HG02852 (cell line): ENCODE measurements around the gene SHISA7.

Experiments
- ATAC-seq: cut with Tn5 transposase; IDR thresholded peaks from one replicate; pipeline ENCODE4 v1.9.1; 2021; ENCODE audit warnings: mild to moderate bottlenecking, moderate library complexity; ENCODE audit not compliant: unreplicated experiment

SHISA7 gene

DNA sequence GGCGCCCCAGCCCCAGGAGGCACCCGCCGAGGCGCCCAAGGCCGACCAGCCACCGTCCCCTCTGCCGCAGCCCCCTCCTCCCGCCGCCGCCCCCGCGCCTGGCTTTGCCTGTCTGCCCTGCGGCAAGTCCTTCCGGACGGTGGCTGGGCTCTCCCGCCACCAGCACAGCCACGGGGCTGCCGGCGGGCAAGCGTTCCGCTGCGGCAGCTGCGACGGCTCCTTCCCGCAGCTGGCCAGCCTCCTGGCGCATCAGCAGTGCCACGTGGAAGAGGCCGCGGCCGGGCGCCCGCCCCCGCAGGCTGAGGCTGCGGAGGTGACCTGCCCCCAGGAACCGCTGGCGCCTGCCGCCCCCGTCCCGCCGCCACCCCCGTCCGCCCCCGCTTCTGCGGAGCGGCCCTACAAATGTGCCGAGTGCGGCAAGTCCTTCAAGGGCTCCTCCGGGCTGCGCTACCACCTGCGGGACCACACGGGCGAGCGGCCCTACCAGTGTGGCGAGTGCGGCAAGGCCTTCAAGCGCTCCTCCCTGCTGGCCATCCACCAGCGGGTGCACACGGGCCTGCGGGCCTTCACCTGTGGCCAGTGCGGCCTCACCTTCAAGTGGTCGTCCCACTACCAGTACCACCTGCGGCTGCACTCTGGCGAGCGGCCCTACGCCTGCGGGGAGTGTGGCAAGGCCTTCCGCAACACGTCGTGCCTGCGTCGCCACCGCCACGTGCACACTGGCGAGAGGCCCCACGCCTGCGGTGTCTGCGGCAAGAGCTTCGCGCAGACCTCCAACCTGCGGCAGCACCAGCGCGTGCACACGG lies 39.3 kb upstream of the SHISA7 start:
- no peak for ATAC-seq

DNA sequence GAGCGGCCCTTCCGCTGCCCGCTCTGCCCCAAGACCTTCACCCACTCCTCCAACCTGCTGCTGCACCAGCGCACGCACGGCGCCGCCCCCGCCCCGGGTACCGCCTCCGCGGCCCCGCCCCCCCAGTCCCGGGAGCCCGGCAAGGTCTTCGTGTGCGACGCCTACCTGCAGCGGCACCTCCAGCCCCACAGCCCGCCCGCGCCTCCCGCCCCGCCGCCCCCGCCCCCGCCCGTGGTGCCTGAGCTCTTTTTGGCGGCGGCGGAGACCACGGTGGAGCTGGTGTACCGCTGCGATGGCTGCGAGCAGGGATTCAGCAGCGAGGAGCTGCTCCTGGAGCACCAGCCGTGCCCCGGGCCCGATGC lies 38.7 kb upstream of the SHISA7 start:
- ATAC-seq = no peak

DNA sequence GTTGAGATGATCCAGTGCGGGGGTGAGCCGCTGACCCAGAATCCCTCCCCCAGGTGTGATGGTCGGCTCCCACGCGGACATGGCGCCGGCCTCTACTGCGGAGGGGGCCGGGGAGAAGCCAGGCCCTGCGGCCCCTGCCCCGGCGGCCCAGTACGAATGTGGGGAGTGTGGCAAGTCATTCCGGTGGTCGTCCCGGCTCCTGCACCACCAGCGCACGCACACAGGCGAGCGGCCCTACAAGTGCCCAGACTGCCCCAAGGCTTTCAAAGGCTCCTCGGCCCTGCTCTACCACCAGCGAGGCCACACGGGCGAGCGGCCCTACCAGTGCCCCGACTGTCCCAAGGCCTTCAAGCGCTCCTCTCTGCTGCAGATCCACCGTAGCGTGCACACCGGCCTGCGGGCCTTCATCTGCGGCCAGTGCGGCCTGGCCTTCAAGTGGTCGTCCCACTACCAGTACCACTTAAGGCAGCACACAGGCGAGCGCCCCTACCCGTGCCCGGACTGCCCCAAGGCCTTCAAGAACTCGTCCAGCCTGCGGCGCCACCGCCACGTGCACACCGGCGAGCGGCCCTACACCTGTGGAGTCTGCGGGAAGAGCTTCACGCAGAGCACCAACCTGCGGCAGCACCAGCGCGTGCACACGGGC lies 38.2 kb upstream of the SHISA7 start:
- no peak for ATAC-seq

DNA sequence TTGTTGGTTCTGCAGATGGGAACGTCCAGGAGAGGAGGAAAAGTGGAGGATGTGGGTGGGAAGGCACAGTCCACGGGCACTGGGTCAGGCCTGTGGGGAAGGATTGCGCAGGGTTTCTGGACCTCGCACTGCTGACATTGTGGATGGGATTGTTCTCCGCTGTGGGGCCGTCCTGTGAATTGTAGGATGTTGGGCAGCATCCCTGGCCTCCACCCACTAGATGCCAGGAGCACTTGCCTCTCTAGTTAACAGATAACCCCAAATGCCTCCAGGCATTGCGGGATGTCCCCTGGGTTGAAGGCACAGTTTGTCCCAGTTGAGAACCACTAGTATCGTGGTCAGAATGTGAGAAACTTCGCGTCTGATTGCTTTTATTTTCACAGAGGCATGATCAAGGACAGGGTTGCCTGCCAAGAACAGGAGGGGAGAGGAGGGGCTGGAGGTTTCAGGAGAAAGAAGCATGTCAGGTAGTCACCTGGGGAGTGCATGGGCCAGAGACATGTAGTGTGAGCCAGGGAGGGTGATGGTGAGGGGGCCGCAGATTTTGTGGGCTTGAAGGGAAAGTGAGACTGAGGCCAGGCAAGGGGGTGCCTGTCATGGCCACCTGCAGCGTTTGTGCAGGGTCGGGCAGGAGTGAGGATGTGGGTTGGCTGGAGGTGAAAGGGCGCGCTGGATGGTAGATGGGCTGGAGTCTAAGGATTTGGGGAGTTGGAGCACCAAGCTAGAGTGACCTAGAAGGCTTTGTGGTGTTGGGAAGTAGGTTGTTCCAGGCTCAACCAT lies 36.5 kb upstream of the SHISA7 start:
- ATAC-seq = no peak

DNA sequence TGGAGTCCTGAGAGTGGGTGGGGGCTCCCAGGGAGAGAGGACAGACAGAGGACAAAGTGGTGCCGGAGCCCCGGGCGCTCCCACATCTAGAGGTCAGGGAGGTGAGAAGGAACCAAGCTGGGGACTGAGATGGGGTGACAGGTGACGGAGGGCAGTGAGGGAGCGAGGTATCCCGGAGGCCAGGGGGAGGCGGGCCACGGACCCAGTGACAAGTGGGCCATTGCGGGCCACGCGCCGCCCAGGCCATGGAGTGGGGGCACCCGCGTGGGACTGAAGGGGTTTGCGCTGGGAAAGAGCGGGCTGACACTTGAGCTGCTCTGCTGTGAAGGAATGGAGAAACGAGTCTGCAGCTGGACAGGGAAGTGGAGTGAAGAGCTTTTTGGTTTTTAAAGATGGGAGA lies 35.9 kb upstream of the SHISA7 start:
- no peak for ATAC-seq

DNA sequence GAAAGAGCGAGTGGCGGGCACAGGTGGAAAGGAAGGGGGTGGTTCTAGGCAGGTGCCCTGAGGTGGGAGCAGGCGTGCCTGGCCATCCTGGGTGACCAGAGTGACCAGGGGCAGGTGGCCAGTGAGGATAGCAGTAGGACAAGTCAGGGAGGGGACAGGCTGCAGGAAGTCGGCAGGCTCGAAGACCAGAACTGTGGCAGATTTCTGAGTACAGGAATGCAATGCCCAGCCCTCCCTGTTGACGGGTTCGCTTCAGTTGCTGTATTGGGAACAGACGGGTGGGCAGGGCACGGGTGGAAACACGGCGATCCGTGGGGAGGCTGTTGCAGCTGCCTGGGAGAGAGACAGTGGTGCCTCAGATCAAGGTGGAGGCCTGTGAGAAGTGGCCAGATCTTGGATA lies 35.3 kb upstream of the SHISA7 start:
- no peak for ATAC-seq

DNA sequence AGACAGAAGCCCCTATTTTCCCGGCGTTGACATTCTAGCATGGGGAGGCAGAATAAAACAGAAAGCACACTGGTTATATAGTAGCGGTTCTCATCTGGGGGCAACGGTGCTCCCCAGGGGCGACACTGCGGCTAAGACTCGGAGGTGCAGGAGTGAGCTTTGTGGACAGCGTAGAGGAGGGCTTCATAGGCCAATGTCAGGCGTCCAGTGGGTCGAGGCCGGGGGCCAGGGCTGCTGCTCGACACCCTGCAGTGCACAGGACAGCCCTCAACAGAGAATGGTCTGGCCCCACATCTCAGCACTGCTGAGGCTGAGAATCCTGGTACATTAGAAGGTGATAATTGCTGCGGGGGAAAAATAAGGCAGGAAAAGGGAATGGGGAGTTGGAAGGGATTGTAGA lies 34.8 kb upstream of the SHISA7 start:
- no peak for ATAC-seq

DNA sequence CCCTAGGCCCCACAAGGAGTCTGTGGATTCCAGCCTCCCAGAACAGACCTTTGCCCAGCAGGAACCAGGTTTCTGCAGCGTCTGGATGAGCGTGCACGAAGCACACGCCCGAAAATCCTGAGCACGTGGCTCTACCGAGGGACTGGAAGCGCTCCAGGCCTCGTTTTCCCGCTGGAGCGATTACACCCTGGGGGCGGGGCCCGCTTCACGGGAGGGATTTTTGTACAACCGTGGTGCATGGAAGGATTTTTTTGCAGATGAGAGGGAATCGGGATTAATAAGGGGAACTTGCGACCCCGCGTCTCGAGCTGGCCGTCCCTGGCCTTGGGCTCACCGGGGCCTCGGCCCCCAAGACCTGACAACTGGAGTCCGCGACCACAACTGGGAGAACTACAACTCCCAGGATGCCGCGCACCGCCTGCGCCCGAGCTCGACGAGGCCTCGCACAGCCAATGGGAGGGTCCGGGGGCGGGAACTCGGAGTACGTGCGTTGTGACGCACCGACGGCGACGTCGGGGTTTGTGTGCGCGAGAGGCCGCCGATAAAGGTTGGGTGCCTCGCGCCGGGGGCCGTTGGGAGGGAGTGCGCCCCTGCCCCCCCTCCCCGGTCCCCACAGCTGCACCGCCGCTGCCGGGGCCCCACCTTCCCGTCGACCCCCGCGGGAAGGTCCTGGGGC lies 33.1 kb upstream of the SHISA7 start, which contains the start of gene ZNF628:
Gene ZNF628 (plus strand): TSS at position 518 of the 676 bp plus-strand sequence. CDS start 3,294 bp downstream, outside the sequence.
- ATAC-seq = peak; percentile 86

DNA sequence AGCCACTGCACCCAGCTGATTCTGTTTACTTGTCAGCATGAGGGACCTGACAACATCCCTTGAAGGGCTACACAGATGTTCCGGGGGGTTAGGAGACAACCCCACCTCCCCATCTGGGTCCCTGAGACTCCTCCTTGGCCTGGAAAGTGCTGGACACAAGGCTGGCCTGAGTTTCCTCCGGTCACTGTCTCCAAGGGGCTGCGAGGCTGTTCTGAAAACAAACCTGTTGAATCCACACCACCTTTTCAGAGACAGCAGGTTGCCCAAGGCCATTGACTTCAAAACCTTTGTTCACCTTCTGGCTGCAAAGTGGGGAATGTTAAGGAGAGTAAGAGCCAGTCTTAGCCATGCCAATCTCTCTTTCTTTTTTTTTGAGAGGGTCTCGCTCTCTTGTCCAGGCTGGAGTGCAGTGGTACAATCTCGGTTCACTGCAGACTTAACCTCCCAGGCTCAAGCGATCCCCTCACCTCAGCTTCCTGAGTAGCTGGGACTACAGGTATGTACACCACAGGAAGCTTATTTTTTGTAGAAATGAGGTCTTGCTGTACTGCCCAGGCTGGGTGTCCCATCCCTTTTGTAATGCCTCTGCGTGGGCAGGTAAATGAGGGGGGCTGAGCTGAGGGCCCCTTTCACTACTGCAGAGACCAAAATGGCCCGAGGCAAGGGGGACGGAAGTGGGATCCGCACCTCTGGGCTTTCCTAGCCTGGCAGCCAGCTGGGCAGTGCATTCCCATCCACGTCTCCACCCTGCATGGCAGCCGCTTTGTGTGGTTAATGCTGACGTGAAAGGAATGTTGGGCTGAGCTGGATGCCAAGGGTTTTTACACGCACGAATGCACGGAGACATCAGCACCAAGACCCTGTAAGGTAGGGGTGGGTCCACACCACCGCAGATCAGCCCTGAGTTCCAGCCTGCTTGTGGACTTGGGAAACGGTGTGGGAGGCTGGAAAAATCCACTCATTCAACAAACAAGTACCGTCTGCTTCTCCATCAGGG lies 31.5 kb upstream of the SHISA7 start:
- no peak for ATAC-seq

DNA sequence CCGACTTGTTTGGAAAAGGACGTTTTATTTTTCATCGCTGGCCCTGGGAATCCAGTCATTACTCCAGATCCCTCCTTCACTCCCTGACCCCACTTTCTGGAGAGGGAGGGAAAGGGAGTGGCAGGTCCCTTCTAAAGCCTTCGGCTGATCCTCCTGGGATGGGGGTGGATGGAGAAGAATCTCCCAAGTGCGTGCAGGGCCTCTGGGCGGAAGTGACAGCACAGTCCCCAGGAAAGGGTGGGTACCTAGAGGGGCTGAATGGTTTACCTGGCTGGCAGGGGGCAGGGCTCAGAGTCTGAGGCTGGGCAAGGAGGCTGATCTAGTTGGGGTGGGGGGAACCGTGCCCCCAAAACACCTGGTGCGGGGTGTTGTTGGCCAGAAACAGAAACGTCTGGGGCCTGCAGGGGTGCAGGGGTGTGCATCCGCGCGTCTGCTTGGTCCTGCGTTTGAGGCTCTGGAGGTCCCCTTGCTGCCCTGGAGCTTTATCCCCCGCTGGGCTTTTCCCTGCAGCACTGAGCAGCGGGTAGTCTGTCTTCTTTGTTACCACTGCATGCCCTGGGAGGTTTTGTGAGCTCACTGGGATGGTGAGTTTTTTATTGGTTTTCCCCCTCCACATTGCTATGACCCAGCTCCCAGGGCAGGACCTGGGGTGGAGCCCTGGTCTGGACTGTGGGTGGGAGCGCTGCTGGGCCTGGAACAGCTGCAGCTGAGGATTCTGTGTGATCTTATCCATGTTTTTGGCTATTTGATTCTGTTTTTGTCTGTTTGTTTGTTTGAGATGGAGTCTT lies 30.3 kb upstream of the SHISA7 start:
- no peak for ATAC-seq

DNA sequence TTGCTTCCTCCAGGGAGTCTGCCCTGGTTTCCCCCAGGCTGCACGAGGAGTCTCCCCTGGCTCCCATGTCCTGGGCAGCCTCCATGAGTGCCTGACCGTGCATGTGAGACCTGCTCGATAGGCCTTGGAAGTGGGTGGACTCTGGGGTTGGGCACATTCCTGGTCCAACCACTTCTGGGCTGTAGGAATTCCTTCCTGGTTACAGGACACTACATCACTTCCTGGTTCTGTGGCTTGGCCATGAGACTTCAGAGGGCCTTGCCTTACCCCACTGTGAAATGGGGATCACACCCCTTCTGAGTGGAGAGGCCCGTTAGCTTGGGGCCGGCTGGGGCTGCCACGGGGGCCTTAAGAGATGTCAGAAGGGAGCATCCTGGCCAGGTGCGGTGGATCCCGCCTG lies 29.4 kb upstream of the SHISA7 start:
- ATAC-seq = no peak

DNA sequence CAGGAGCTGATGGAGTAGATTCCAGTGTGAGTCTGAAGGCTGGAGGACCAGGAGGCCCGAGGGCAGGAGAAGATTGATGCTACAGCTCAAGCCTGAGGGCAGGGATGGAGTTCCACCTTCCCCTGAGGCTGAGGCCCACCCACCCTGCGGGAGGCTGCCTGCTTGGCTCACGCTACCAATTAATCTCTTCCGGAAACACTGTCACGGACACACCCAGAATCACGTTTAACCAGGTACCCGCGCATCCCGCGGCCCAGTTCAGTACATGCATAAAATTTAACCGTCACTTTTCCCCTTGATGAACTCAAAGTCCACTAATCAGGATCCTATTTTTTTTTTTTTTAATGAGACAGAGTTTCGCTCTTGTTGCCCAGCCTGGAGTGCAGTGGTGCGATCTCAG lies 28.2 kb upstream of the SHISA7 start:
- no peak for ATAC-seq

DNA sequence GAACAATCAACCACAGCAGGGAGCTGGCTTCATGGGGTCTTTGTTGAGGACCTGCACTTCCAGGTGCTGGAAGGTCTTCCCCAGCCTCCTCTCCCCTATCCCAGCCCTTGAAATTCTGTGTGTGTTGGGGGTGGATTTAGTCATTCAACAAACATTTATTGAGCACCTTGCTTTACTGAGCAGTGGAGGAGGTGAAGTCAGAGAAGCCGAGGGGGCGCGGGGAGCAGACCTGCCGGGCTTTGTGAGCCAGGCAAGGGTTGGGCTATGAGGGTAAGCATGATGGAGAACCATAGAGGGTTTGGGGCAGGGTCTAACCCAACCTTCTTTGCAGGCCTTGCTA lies 24.9 kb upstream of the SHISA7 start:
- ATAC-seq = no peak

DNA sequence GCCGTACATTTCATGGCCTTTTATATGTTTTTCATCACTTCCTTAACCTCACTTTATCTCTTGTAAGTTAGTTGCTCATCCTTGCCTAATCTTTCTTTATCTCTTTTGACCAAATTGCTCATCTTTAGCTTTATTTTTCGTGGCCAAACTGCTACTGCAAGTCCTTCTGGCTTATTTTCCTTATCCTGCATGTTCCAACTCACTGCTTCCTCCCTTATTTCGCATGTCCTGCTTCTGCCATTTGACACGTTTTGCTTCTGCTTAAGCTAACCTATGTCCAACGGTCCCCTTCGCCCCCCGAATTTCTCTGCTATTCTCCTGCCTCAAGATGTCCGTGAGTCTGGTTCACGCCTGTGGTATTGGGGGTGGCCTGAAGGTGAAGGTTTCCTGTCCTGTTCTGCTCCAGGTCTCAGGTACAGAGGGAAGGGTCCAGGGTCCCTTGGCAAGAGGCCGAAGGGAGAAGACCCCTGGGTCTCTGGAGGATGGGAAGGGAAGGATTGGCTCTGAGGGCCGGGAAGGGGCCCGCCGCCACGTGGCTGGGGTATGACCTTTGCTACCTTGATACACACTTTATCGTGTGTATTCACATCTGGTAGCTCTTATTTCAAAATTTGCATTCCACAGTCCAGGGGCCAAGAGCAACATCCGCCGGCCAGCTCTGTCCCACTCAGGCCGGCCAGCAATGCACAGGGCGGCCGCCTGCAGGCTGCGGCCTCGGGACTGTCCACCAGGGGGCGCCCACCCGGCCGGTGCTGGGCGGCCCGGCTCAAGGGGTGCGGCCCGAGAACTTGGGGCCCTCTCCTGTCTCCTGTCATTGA lies 24.3 kb upstream of the SHISA7 start:
- ATAC-seq = no peak

DNA sequence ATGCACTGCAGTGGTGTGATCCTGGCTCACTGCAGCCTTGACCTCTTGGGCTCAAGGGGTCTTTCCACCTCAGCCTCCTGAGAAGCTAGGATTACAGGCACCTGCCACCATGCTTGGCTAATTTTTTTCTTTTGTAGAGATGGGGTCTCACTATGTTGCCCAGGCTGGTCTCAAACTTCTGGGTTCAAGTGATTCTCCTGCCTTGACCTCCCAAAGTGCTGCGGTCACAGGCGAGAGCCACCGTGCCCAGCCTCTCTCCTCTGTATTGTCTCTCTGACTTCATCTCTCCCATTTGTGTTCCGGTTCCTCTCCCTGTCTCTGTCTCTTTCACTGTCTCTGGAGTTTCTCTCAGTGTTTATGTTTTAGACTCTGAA lies 23.1 kb upstream of the SHISA7 start:
- no peak for ATAC-seq

DNA sequence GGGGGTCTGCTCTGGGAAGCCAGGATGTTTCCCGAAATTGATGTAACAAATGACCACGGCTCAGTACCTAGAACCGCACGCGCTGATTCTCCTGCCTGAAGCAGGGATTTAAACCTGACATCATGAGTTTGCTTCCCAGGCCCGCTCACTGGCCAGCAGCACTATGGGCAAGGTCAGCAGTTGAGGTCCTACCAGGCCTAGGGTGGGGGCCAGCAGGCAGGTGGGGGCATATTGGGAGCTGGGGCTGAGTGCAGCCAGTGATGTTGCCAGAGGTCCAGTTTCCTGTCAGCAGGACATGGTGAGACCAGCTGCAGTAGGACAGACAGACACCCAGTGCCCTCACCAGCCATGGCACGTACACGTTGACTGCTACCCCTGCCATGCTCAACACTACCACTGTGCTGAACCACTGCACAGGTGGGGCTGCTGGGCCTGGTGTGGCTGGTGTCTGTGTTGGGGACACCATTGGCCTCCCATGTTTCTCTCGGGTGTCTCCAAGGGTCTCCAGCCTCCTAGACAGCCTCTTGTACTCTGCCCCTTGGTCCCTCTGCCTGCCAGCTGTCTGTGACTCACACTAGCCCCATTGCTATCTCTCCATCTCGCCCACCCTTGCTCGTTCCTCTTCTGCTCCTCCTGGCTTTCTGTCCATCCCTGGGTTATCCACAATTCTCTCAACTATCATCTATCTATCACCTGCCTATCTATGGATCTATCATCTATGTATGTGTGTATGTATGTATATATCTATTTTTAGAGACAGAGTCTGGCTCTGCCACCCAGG lies 22.6 kb upstream of the SHISA7 start:
- ATAC-seq = no peak

DNA sequence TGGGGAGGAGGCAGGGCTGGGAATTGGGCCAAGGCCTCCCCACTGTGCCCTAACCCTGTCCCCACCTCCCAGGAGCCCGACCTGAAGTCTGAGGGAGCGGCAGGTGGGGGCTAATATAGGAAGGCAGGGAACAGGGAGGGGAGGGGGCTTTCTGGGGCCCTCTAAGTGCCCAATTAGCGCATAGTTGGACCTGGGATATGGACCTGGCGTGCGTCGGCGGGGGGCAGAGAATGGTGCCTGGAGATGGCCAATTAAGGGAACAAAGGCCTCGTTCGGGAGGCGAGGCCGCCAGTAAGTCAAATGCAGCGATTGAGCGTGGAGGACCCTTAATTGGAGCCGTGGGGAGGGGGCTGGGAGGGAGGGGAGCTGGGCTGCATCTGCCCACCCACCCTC lies 21.6 kb upstream of the SHISA7 start, which contains the start of gene C19orf85:
Gene C19orf85 (minus strand): TSS at position 90 of the 393 bp plus-strand sequence. CDS start 197 bp downstream, outside the sequence.
- ATAC-seq = no peak
